ENCODE data around the gene SMYD3. TPM values are rescaled to one million over a fixed set of nuclear protein-coding genes. Genes with fewer than 3 reads are reported as not detected.

Gene SMYD3
- total and polyA plus RNA-seq, 2 donors (not counting 1 experiment from before 2014, with no cell fraction given), result 69.4 to 83.1 TPM

DNA sequence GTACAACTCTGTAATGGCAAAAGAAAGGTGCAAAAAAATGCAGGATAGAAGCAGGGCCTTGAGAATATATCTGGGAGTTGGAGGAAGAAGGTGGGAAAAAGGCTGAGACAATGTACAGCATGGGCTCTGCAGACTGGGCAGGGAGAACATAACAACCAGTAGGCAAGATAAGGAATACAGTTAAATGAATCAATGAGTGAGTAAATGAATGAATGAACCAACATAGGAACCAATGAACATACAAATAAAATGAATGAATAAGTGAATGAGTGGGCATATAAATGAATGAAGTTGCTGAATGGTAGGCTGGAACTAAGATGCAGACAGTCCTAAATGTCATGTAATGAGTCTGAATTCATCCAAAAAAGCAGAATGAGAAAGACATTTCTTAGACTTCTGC, 370.6 kb downstream of the SMYD3 start:
- no peak overlapping the region for H3K27ac ChIP-seq (ENCODE audit: insufficient read depth, low read length)
- H3K9me3 ChIP-seq (ENCODE audit: control insufficient read depth, insufficient read depth, low read depth, low read length), result no peaks in the 10 kb centered on the region
- H3K27me3 ChIP-seq (ENCODE audit: control insufficient read depth, insufficient read depth, low read length), result no peaks in the 10 kb centered on the region
- no peak overlapping the region for H3K9ac ChIP-seq (ENCODE audit: insufficient read depth, low read length)
- peaks cover 12% of the 10 kb centered on the region for H3K4me1 ChIP-seq (ENCODE audit: control insufficient read depth, extremely low read depth, insufficient read depth, low read length)
- no peaks in the 10 kb centered on the region for H3K79me2 ChIP-seq (ENCODE audit: control insufficient read depth, insufficient read depth, low read length)
- H2AFZ ChIP-seq (ENCODE audit: low read length), result no peak overlapping the region
- TF ChIP-seq CTCF (conservative IDR thresholded peaks at IDR 0.05 in 1 of 2, IDR thresholded peaks at IDR 0.05 in 1 of 2; ENCODE audit: low read depth in 1 of 2, low read length in 2 of 2), result no peak
- no peak for TF ChIP-seq EZH2 (IDR thresholded peaks at IDR 0.05; ENCODE audit: low read length, missing control alignments)
- H3K36me3 ChIP-seq (ENCODE audit: control insufficient read depth, insufficient read depth, low read length), result no peaks in the 10 kb centered on the region
- DNase-seq (ENCODE audit: low read depth in 2 of 2), result no peak
- no peak overlapping the region for H3K4me2 ChIP-seq (ENCODE audit: extremely low read depth, insufficient read depth, low read length)
- no peak overlapping the region for H3K4me3 ChIP-seq (replicated peaks in 1 of 4; ENCODE audit: control extremely low read depth in 1 of 4, insufficient read depth in 1 of 4, low read depth in 3 of 4, low read length in 4 of 4)
- no peaks in the 10 kb centered on the region for H4K20me1 ChIP-seq (ENCODE audit: control insufficient read depth, extremely low read depth, insufficient read depth, low read length)

GRCh38 chr1:246134789-246135188, 372.3 kb downstream of the SMYD3 start:
- Histone ChIP-seq H3K4me1 (ENCODE audit: control insufficient read depth, extremely low read depth, insufficient read depth, low read length) (peaks cover 6% of the 10 kb centered on the region), H3K27me3 (ENCODE audit: control insufficient read depth, insufficient read depth, low read length) (no peaks in the 10 kb centered on the region), H3K79me2 (ENCODE audit: control insufficient read depth, insufficient read depth, low read length) (no peaks in the 10 kb centered on the region), H3K9ac (ENCODE audit: insufficient read depth, low read length) (no peak overlapping the region), H3K9me3 (ENCODE audit: control insufficient read depth, insufficient read depth, low read depth, low read length) (no peaks in the 10 kb centered on the region), H2AFZ (ENCODE audit: low read length) (no peak overlapping the region), H3K27ac (ENCODE audit: insufficient read depth, low read length) (no peak overlapping the region), H3K4me3 (replicated peaks in 1 of 4; ENCODE audit: control extremely low read depth in 1 of 4, insufficient read depth in 1 of 4, low read depth in 3 of 4, low read length in 4 of 4) (no peak overlapping the region), H3K36me3 (ENCODE audit: control insufficient read depth, insufficient read depth, low read length) (no peaks in the 10 kb centered on the region), H3K4me2 (ENCODE audit: extremely low read depth, insufficient read depth, low read length) (no peak overlapping the region), H4K20me1 (ENCODE audit: control insufficient read depth, extremely low read depth, insufficient read depth, low read length) (no peaks in the 10 kb centered on the region)
- no peak for DNase-seq (ENCODE audit: low read depth in 2 of 2)
- TF ChIP-seq EZH2 (IDR thresholded peaks at IDR 0.05; ENCODE audit: low read length, missing control alignments) (no peak), CTCF (conservative IDR thresholded peaks at IDR 0.05 in 1 of 2, IDR thresholded peaks at IDR 0.05 in 1 of 2; ENCODE audit: low read depth in 1 of 2, low read length in 2 of 2) (no peak)

DNA sequence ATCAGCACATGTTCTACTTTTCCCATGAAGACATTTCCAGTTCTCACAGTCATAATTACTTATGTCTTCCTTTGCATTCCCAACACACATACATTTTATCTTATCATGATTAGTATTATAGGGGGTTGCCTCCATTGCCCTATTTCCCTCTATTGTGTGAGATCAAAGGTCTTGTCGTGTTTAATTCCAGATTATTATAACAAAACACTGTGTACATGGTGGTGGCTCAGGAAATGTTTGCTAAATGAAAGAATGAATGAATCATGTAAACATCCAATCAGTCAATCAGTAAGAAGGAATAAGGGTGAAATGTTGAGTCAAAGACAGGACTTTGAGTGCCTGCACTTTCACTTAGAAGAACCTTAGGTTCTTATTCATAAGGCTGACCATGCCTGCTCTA, 376.0 kb downstream of the SMYD3 start:
- H3K27ac ChIP-seq (ENCODE audit: insufficient read depth, low read length), result no peak overlapping the region
- TF ChIP-seq EZH2 (IDR thresholded peaks at IDR 0.05; ENCODE audit: low read length, missing control alignments), result no peak
- TF ChIP-seq CTCF (conservative IDR thresholded peaks at IDR 0.05 in 1 of 2, IDR thresholded peaks at IDR 0.05 in 1 of 2; ENCODE audit: low read depth in 1 of 2, low read length in 2 of 2), result no peak
- H3K4me2 ChIP-seq (ENCODE audit: extremely low read depth, insufficient read depth, low read length), result no peak overlapping the region
- H2AFZ ChIP-seq (ENCODE audit: low read length), result no peak overlapping the region
- no peak overlapping the region for H3K9ac ChIP-seq (ENCODE audit: insufficient read depth, low read length)
- no peaks in the 10 kb centered on the region for H3K36me3 ChIP-seq (ENCODE audit: control insufficient read depth, insufficient read depth, low read length)
- no peaks in the 10 kb centered on the region for H3K9me3 ChIP-seq (ENCODE audit: control insufficient read depth, insufficient read depth, low read depth, low read length)
- no peaks in the 10 kb centered on the region for H4K20me1 ChIP-seq (ENCODE audit: control insufficient read depth, extremely low read depth, insufficient read depth, low read length)
- no peak overlapping the region for H3K4me3 ChIP-seq (replicated peaks in 1 of 4; ENCODE audit: control extremely low read depth in 1 of 4, insufficient read depth in 1 of 4, low read depth in 3 of 4, low read length in 4 of 4)
- no peaks in the 10 kb centered on the region for H3K27me3 ChIP-seq (ENCODE audit: control insufficient read depth, insufficient read depth, low read length)
- H3K79me2 ChIP-seq (ENCODE audit: control insufficient read depth, insufficient read depth, low read length), result no peaks in the 10 kb centered on the region
- DNase-seq (ENCODE audit: low read depth in 2 of 2), result no peak
- no peaks in the 10 kb centered on the region for H3K4me1 ChIP-seq (ENCODE audit: control insufficient read depth, extremely low read depth, insufficient read depth, low read length)
